ENCODE results near the gene PHETA1.

DNA sequence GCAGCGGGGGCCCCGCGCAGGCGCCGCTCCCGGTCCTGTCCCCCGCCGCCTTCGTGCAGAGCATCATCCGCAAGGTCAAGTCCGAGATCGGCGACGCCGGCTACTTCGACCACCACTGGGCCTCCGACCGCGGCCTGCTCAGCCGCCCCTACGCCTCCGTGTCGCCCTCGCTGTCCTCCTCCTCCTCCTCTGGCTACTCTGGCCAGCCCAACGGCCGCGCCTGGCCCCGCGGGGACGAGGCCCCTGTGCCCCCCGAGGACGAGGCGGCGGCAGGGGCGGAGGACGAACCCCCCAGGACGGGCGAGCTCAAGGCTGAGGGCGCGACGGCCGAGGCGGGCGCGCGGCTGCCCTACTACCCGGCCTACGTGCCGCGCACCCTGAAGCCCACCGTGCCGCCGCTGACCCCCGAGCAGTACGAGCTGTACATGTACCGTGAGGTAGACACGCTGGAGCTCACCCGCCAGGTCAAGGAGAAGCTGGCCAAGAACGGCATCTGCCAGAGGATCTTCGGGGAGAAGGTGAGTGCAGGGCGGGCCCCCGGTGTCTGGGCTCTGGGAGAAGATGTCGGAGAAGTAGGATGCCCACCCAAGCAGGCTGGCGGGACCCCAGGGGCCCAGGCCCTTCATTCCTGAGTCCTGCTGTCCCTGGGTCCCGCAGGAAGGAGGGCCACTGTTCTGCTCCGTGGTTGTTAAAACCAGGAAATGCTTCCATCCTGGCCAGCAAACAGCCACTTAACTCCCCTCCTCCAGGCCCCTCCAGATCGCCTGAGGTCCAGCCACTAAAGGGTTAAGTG, 48.4 kb downstream of the PHETA1 start:
- TF ChIP-seq CTCF (IDR thresholded peaks at IDR 0.05): no peak
- TF ChIP-seq EZH2 (IDR thresholded peaks at IDR 0.05; ENCODE audit: borderline replicate concordance, insufficient read depth, low read depth, low read length, poor library complexity, severe bottlenecking): no peak
